Osteoblast (primary cell): ENCODE results near the gene RASGRP2. TPM values are rescaled to one million over a fixed set of nuclear protein-coding genes. Genes with fewer than 3 reads are reported as not detected.

Experiments
- DNase-seq: peaks from one replicate; pipeline ENCODE4 v3.0.0; 2011; ENCODE audit warnings: low spot score, mixed read lengths; ENCODE audit not compliant: insufficient read length; ENCODE audit errors: missing footprints
- H2AFZ ChIP-seq: 2 replicates; pipeline ENCODE4 v1.6.0; 2011; ENCODE audit warnings: mild to moderate bottlenecking, low read length
- H3K27ac ChIP-seq: 2 replicates; pipeline ENCODE4 v1.5.1; 2011; ENCODE audit warnings: mild to moderate bottlenecking, low read depth, low read length, moderate library complexity
- H3K27me3 ChIP-seq: 2 replicates; pipeline ENCODE4 v1.6.0; 2012; ENCODE audit warnings: mild to moderate bottlenecking, control low read depth, inconsistent platforms, low read length, moderate library complexity; ENCODE audit not compliant: insufficient read depth
- H3K36me3 ChIP-seq: 2 replicates; pipeline ENCODE4 v1.5.1; 2011; ENCODE audit warnings: mild to moderate bottlenecking, low read length, control low read depth, moderate library complexity; ENCODE audit not compliant: insufficient read depth
- H3K4me1 ChIP-seq: 2 replicates; pipeline ENCODE4 v1.5.1; 2011; ENCODE audit warnings: mild to moderate bottlenecking, low read length, control low read depth, moderate library complexity; ENCODE audit not compliant: insufficient read depth
- H3K4me2 ChIP-seq: 2 replicates; pipeline ENCODE4 v1.6.0; 2011; ENCODE audit warnings: mild to moderate bottlenecking, low read length; ENCODE audit not compliant: insufficient read depth
- H3K4me3 ChIP-seq: fragments of 200-600 bp; sonication (generic); 3 replicates; pipeline ENCODE4 v1.5.1; 2012; ENCODE audit warnings: mild to moderate bottlenecking, low read length, inconsistent platforms; ENCODE audit not compliant: insufficient read depth
- H3K79me2 ChIP-seq: 2 replicates; pipeline ENCODE4 v1.6.0; 2012; ENCODE audit warnings: mild to moderate bottlenecking, low read length, control low read depth, inconsistent platforms; ENCODE audit not compliant: insufficient read depth
- H3K9me3 ChIP-seq: 2 replicates; pipeline ENCODE4 v1.5.1; 2011; ENCODE audit warnings: low read depth, low read length, control low read depth
- H4K20me1 ChIP-seq: 2 replicates; pipeline ENCODE4 v1.6.0; 2012; ENCODE audit warnings: mild to moderate bottlenecking, low read length, control low read depth; ENCODE audit not compliant: insufficient read depth
- total RNA-seq: library from RNA; depleted of rRNA; stranded (reverse); fragments of >200 nt; gene quantifications from 2 replicates; pipeline ENCODE4 v1.2.3, GENCODE V29; 2012
- TF ChIP-seq, protein P1 (sequence below): IDR thresholded peaks from 2 replicates; pipeline ENCODE4 v1.5.1; 2011; ENCODE audit warnings: mild to moderate bottlenecking, low read depth, low read length, moderate library complexity; ENCODE audit errors: extremely low read depth

RASGRP2 gene
- total RNA-seq, 1 donor: not detected

DNA sequence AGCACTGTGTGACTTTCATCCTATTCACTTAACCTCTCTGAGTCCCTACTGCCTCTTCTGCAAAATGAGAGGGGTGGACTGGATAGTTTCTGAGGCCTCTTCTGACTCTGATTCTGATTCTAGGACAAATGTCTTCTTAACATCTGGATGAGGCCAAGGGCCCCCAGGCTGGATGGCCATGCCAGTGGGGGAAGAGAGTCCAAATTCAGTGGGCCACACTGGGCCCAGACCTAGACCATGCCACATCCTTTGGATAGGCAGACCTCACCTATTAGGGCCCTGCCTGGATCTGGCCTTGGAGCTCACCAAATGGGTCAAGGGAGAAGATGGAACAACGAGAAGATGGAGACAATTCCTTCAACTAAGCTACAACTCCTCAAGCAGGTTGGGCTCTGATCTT, 45.5 kb downstream of the RASGRP2 start:
- Histone ChIP-seq H3K9me3 (no peaks in the 10 kb centered on the region), H3K36me3 (no peaks in the 10 kb centered on the region), H3K4me3 (no peak overlapping the region), H2AFZ (no peak overlapping the region), H3K79me2 (no peaks in the 10 kb centered on the region), H3K27ac (no peak overlapping the region), H3K4me1 (no peaks in the 10 kb centered on the region), H3K27me3 (peaks cover 48% of the 10 kb centered on the region), H3K4me2 (no peak overlapping the region), H4K20me1 (no peaks in the 10 kb centered on the region)
- TF ChIP-seq, protein P1, sequence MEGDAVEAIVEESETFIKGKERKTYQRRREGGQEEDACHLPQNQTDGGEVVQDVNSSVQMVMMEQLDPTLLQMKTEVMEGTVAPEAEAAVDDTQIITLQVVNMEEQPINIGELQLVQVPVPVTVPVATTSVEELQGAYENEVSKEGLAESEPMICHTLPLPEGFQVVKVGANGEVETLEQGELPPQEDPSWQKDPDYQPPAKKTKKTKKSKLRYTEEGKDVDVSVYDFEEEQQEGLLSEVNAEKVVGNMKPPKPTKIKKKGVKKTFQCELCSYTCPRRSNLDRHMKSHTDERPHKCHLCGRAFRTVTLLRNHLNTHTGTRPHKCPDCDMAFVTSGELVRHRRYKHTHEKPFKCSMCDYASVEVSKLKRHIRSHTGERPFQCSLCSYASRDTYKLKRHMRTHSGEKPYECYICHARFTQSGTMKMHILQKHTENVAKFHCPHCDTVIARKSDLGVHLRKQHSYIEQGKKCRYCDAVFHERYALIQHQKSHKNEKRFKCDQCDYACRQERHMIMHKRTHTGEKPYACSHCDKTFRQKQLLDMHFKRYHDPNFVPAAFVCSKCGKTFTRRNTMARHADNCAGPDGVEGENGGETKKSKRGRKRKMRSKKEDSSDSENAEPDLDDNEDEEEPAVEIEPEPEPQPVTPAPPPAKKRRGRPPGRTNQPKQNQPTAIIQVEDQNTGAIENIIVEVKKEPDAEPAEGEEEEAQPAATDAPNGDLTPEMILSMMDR: no peak
- peak; percentile 54 for DNase-seq

DNA sequence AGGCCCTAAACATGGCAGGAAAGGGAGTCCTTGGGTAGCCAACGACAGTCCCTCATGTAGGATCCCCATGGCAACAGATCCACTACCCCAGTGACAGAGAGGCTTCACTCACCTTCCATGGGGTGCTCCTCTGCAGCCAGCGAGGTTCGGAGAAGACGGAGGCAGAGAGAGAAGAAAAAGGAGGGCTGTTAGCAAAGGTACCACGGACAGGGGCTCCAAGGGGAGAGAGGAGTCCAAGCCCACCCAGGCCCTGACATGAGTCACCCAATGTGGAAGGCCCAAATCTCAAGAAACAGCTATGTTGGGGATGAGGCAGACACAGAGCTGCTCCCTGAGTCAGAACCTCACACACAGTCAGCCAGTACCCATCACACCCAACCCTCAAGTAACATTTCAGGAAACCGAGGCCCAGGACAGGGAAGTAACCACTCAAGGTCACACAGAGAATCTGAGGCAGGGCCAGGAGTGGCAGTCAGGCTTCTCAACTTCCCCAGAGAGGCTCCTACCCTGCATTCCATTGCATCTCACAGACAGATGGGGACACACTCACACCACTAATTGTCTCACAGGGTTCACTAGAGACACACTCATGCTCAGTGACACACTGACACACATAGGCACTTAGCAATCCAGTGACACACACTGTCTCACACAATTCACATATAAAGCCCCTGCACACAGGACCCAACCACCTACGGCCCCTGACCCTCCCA, 46.1 kb downstream of the RASGRP2 start:
- no peaks in the 10 kb centered on the region for H3K79me2 ChIP-seq
- no peak overlapping the region for H3K27ac ChIP-seq
- no peak overlapping the region for H2AFZ ChIP-seq
- H3K36me3 ChIP-seq: no peaks in the 10 kb centered on the region
- peaks cover 49% of the 10 kb centered on the region for H3K27me3 ChIP-seq
- H3K4me1 ChIP-seq: no peaks in the 10 kb centered on the region
- H3K4me3 ChIP-seq: no peak overlapping the region
- H3K4me2 ChIP-seq: no peak overlapping the region
- DNase-seq: peak; percentile 52
- H4K20me1 ChIP-seq: no peaks in the 10 kb centered on the region
- no peaks in the 10 kb centered on the region for H3K9me3 ChIP-seq
- TF ChIP-seq, protein P1: no peak

DNA sequence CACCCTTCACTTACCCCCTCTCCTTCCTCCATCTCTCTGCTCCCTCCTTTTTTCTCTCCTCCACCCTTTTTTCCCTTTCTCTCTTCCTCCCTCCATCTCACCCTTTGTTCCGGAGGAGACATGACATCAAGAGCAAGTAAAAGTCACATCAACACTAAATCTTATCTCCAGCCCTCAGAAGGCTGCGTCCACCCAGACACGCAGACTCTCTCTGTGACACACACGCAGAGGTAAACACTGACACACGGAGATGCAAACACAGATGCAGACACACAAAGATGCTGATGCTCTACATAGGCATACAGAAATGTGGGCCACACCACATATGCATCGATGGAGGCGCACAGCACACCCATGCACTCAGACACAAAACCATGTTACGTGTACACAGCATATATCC, 47.9 kb downstream of the RASGRP2 start:
- no peaks in the 10 kb centered on the region for H3K79me2 ChIP-seq
- H3K9me3 ChIP-seq: no peaks in the 10 kb centered on the region

DNA sequence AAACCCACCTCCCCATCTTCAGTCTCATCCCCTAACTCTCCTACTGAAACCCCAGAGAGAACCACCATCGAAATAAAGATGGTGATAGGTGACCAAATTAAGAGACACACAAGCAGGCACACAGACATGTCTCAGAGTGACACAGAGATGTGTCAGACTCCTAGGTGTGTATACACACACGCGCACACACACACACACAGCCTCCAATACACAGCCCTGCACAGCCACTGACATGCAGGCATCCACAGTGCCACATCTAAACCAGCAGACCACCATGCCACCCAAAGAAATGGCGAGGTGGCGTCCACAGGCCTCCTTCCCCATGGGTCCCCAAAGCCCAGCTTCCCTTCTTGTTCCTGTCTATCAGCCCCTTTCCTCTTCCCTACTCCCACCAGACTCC, 48.4 kb downstream of the RASGRP2 start:
- TF ChIP-seq, protein P1: no peak
- Histone ChIP-seq H3K4me2 (no peak overlapping the region), H3K27ac (no peak overlapping the region), H4K20me1 (no peaks in the 10 kb centered on the region), H3K79me2 (no peaks in the 10 kb centered on the region), H3K36me3 (no peaks in the 10 kb centered on the region), H3K9me3 (no peaks in the 10 kb centered on the region), H3K4me1 (no peaks in the 10 kb centered on the region), H2AFZ (no peak overlapping the region), H3K4me3 (no peak overlapping the region), H3K27me3 (peaks cover 66% of the 10 kb centered on the region)
- peak; percentile 60 for DNase-seq

More for the DNA sequence above, 47.9 kb downstream of the RASGRP2 start:
- peak; percentile 32 for DNase-seq
- Histone ChIP-seq H3K4me3 (no peak overlapping the region), H3K27me3 (peaks cover 62% of the 10 kb centered on the region), H3K4me1 (no peaks in the 10 kb centered on the region), H2AFZ (no peak overlapping the region), H4K20me1 (no peaks in the 10 kb centered on the region), H3K36me3 (no peaks in the 10 kb centered on the region), H3K4me2 (no peak overlapping the region), H3K27ac (no peak overlapping the region)
- TF ChIP-seq, protein P1: no peak
